H1 (cell line): ENCODE measurements around the gene MLKL. TPM values are rescaled to one million over a fixed set of nuclear protein-coding genes. Genes with fewer than 3 reads are reported as not detected.

Source experiments
- CTCF ChIA-PET: fragments of 300-600 bp; sonication (Branson Sonifier 250); formaldehyde crosslinking; loops from one replicate; lab custom pipeline; 2021; ENCODE audit not compliant: partially characterized antibody; lab: Charles Lee
- POLR2A ChIA-PET: fragments of 300-600 bp; sonication (Branson Sonifier 250); formaldehyde crosslinking; loops from one replicate; lab custom pipeline; 2021; ENCODE audit warnings: inconsistent platforms; ENCODE audit not compliant: partially characterized antibody; lab: Charles Lee
- DNase-seq, 2 experiments: peaks; one replicate each; pipeline versions ENCODE4 v3.0.0 to v3.0.0-alpha.2; 2010 to 2022; ENCODE audit warnings: low spot score in 2 of 2, low read depth in 1 of 2, mixed read lengths in 1 of 2
- FAIRE-seq: peaks from 2 replicates; lab custom pipeline; 2011; peaks lifted over from hg19 to GRCh38; lab: Jason Lieb, UNC
- H2AFZ ChIP-seq: 2 replicates; pipeline ENCODE4 v1.8.1; 2012; ENCODE audit warnings: low read length, inconsistent platforms
- H2AK5ac ChIP-seq: 2 replicates; pipeline ENCODE4 v1.6.1; 2013; ENCODE audit warnings: low read depth, low read length
- H2BK120ac ChIP-seq: replicated peaks from 2 replicates; pipeline ENCODE3; 2013; ENCODE audit warnings: low read depth, low read length, inconsistent platforms
- H2BK12ac ChIP-seq: 2 replicates; pipeline ENCODE4 v1.6.1; 2013; ENCODE audit warnings: low read depth, low read length
- H2BK15ac ChIP-seq: 2 replicates; pipeline ENCODE4 v1.6.1; 2013; ENCODE audit warnings: low read length
- H2BK20ac ChIP-seq: 2 replicates; pipeline ENCODE4 v1.6.1; 2013; ENCODE audit warnings: low read length
- H2BK5ac ChIP-seq: 2 replicates; pipeline ENCODE4 v1.6.1; 2013; ENCODE audit warnings: low read depth, low read length
- H3K14ac ChIP-seq: 2 replicates; pipeline ENCODE4 v1.6.1; 2013; ENCODE audit warnings: inconsistent platforms; ENCODE audit not compliant: insufficient read length
- H3K18ac ChIP-seq: 2 replicates; pipeline ENCODE4 v1.6.1; 2013; ENCODE audit warnings: low read length; ENCODE audit errors: extremely low read depth
- H3K23ac ChIP-seq: 2 replicates; pipeline ENCODE4 v1.6.1; 2013; ENCODE audit warnings: inconsistent platforms; ENCODE audit not compliant: insufficient read length
- H3K23me2 ChIP-seq: 2 replicates; pipeline ENCODE4 v1.6.1; 2013; ENCODE audit warnings: low read depth, low read length
- H3K27ac ChIP-seq: 2 replicates; pipeline ENCODE4 v1.6.1; 2011; ENCODE audit warnings: low read depth, low read length, inconsistent platforms
- H3K27me3 ChIP-seq, 4 experiments: replicated peaks in 1 of 4; 1 replicate in 1 of 4; 2 replicates in 3 of 4; pipeline versions ENCODE4 v1.6.1 to v1.8.1; 2011 to 2013; ENCODE audit warnings: low read length in 3 of 4, mild to moderate bottlenecking in 3 of 4, inconsistent platforms in 2 of 4, mixed read lengths in 2 of 4, moderate library complexity in 1 of 4; ENCODE audit not compliant: control insufficient read depth in 3 of 4, insufficient read depth in 3 of 4; ENCODE audit errors: extremely low read depth in 1 of 4
- H3K36me3 ChIP-seq, 4 experiments: 2 replicates each; pipeline versions ENCODE4 v1.6.1 to v1.8.1; 2011 to 2013; ENCODE audit warnings: mild to moderate bottlenecking in 4 of 4, low read length in 3 of 4, moderate library complexity in 2 of 4, control low read depth in 1 of 4, inconsistent platforms in 1 of 4; ENCODE audit not compliant: insufficient read depth in 4 of 4, control insufficient read depth in 2 of 4
- H3K4ac ChIP-seq: replicated peaks from 2 replicates; pipeline ENCODE3; 2013; ENCODE audit warnings: low read length, low read depth, mixed read lengths, inconsistent platforms; ENCODE audit not compliant: insufficient read length
- H3K4me1 ChIP-seq, 4 experiments: replicated peaks in 1 of 4; 1 replicate in 1 of 4; 2 replicates in 3 of 4; pipeline versions ENCODE4 v1.6.1 to v1.8.1; 2011 to 2013; ENCODE audit warnings: low read length in 3 of 4, inconsistent platforms in 2 of 4, mixed read lengths in 1 of 4; ENCODE audit not compliant: insufficient read depth in 4 of 4, control insufficient read depth in 3 of 4
- H3K4me2 ChIP-seq, 2 experiments: 2 replicates each; pipeline versions ENCODE4 v1.6.1 to v1.8.1; 2011 to 2013; ENCODE audit warnings: low read depth in 2 of 2, low read length in 2 of 2, control low read depth in 1 of 2, inconsistent platforms in 1 of 2, mild to moderate bottlenecking in 1 of 2; ENCODE audit not compliant: insufficient read depth in 1 of 2
- H3K4me3 ChIP-seq, 4 experiments: fragments of 200-600, 300-600 bp in 1 of 4; sonication (generic), shearing (Covaris generic), sonication (Bioruptor Twin) in 1 of 4; 2 replicates each; pipeline versions ENCODE4 v1.5.1 to v1.8.1; 2011 to 2016; ENCODE audit warnings: low read length in 4 of 4, low read depth in 3 of 4, control low read depth in 2 of 4, inconsistent platforms in 2 of 4, mild to moderate bottlenecking in 2 of 4, mixed read lengths in 1 of 4, moderate library complexity in 1 of 4; ENCODE audit not compliant: insufficient read depth in 2 of 4; ENCODE audit errors: extremely low read depth in 1 of 4
- H3K56ac ChIP-seq: replicated peaks from 2 replicates; pipeline ENCODE3; 2013; ENCODE audit warnings: low read depth, mild to moderate bottlenecking, mixed read lengths, low read length, inconsistent platforms; ENCODE audit not compliant: insufficient read length
- H3K79me1 ChIP-seq: 2 replicates; pipeline ENCODE4 v1.6.1; 2013; ENCODE audit warnings: low read depth, low read length, control low read depth
- H3K79me2 ChIP-seq, 2 experiments: 2 replicates each; pipeline versions ENCODE4 v1.6.1 to v1.8.1; 2012 to 2013; ENCODE audit warnings: low read length in 2 of 2, mild to moderate bottlenecking in 2 of 2, inconsistent platforms in 1 of 2; ENCODE audit not compliant: insufficient read depth in 2 of 2, control insufficient read depth in 1 of 2
- H3K9ac ChIP-seq, 4 experiments: replicated peaks in 1 of 4; 1 replicate in 1 of 4; 2 replicates in 3 of 4; pipeline versions ENCODE4 v1.6.1 to v1.8.1; 2011 to 2013; ENCODE audit warnings: low read depth in 3 of 4, low read length in 3 of 4, control low read depth in 2 of 4, mild to moderate bottlenecking in 2 of 4, moderate library complexity in 2 of 4, inconsistent platforms in 1 of 4; ENCODE audit errors: extremely low read depth in 1 of 4
- H3K9me3 ChIP-seq, 2 experiments: 2 replicates each; pipeline versions ENCODE4 v1.6.1 to v1.8.1; 2012 to 2013; ENCODE audit warnings: mild to moderate bottlenecking in 2 of 2, moderate library complexity in 2 of 2, control low read depth in 1 of 2, inconsistent platforms in 1 of 2, low read depth in 1 of 2, low read length in 1 of 2, mixed read lengths in 1 of 2; ENCODE audit not compliant: insufficient read depth in 2 of 2
- H4K20me1 ChIP-seq, 2 experiments: replicated peaks in 1 of 2; 2 replicates each; pipeline versions ENCODE3 to v1.8.1; 2011 to 2013; ENCODE audit warnings: inconsistent platforms in 2 of 2, low read length in 2 of 2, mild to moderate bottlenecking in 1 of 2; ENCODE audit not compliant: insufficient read depth in 2 of 2, control insufficient read depth in 1 of 2
- H4K5ac ChIP-seq: 2 replicates; pipeline ENCODE4 v1.6.1; 2013; ENCODE audit warnings: low read length, low read depth, mixed read lengths, inconsistent platforms; ENCODE audit not compliant: insufficient read length
- H4K8ac ChIP-seq: 2 replicates; pipeline ENCODE4 v1.8.0; 2013; ENCODE audit warnings: mild to moderate bottlenecking, moderate library complexity, low read length, inconsistent platforms; ENCODE audit not compliant: insufficient read depth; ENCODE audit errors: extremely low read depth
- H4K91ac ChIP-seq: replicated peaks from 2 replicates; pipeline ENCODE3; 2013; ENCODE audit warnings: low read length, mixed read lengths, inconsistent platforms; ENCODE audit not compliant: insufficient read length
- CBX8 ChIP-seq: fragments of 300-800, 300-1000 bp; sonication (generic); IDR thresholded peaks from 2 replicates; pipeline ENCODE4 v1.7.1; 2016; ENCODE audit warnings: low read depth, low read length, borderline replicate concordance
- EZH2 ChIP-seq: fragments of 200-600 bp; sonication (generic); IDR thresholded peaks from 2 replicates; pipeline ENCODE4 v1.7.1; 2012; ENCODE audit warnings: low read depth, mild to moderate bottlenecking, moderate library complexity, low read length, inconsistent platforms; ENCODE audit not compliant: severe bottlenecking
- POLR2AphosphoS5 ChIP-seq: IDR thresholded peaks from 2 replicates; pipeline ENCODE4 v1.6.1; 2011; ENCODE audit warnings: low read depth, low read length
- WGBS, 2 experiments: shearing (Covaris generic) in 1 of 2; methylation state at CpG; one replicate each; pipeline versions ENCODE4 v1.1.6 to v1.1.7; 2013 to 2015; ENCODE audit warnings: low lambda C conversion rate in 2 of 2, mixed read lengths in 2 of 2, inconsistent platforms in 1 of 2, low coverage in 1 of 2, missing lambda C conversion rate in 1 of 2; ENCODE audit not compliant: insufficient replicate concordance in 2 of 2, insufficient coverage in 1 of 2, insufficient read length in 1 of 2; ENCODE audit errors: extremely low coverage in 1 of 2, missing lambda C conversion rate in 1 of 2; 5-methylcytosine and 5-hydroxymethylcytosine counted together
- polyA plus RNA-seq, 7 experiments: library from polyadenylated mRNA; depleted of rRNA in 3 of 7; stranded (reverse) in 5 of 7; unstranded in 2 of 7; fragments of >200 nt in 5 of 7; fragments of 200-250 nt in 2 of 7; gene quantifications; 1 replicate in 5 of 7; 2 replicates in 1 of 7; 4 replicates in 1 of 7; pipeline versions ENCODE4 v1.2.1 to v1.2.3, GENCODE V29; 2011 to 2013; ENCODE audit warnings: missing spikeins in 2 of 7, mixed read lengths in 2 of 7
- total RNA-seq: library from RNA; stranded (reverse); fragmentation: NEBNext Ultra II Directional; extraction: Animal tissue kit (Norgen Biotek cat#: 25700); gene quantifications from 2 replicates; pipeline ENCODE4 v1.2.1, GENCODE V29; 2021
- TF ChIP-seq, protein P1 (sequence below): IDR thresholded peaks from 2 replicates; pipeline ENCODE4 v1.6.1; 2011; ENCODE audit warnings: low read depth, mild to moderate bottlenecking, low read length; ENCODE audit not compliant: insufficient read depth

Gene MLKL
- total and polyA plus RNA-seq, 2 of the 8 experiments (the other 6 are each of a cell fraction or from before 2014, with no cell fraction given): 1.6 to 2.1 TPM

DNA sequence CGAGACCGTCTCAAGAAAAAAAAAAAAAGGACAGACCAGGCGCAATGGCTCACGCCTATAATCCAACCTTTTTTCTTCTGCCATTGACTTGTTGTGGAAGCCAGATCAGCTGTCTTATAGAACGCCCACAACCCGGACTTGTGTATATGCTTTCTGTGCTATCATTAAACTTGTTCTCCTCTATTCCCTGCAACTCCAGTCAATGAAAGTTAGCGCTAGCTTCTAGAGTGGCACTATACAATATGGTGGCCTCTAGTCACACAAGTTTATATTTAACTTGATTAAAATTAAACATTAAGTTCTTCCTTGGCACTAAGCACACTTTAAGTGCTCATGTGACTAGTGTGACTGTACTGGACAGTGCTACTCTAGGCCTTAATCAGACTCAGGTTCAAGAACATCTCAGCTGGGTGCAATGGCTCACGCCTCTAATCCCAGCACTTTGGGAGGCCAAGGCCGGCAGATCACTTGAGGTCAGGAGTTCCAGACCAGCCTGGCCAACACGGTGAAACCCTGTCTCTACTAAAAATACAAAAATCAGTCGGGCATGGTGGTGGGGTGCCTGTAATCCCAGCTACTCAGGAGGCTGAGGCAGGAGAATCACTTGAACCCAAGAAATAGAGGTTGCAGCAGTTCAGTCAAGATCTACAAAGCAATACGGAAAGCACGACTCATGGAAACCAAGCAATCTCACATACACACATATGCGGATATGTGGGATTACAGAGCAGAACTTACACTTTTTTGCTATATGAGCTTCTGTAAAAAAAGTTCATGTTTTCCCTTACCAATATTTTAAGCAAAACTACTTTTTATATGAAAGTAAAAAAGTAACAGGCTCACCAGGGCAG lies 74.9 kb downstream of the MLKL start:
- Histone ChIP-seq H3K27me3 (no peaks in the 10 kb centered on the region), H3K23me2 (no peaks in the 10 kb centered on the region), H3K23ac (no peak overlapping the region), H4K5ac (no peak overlapping the region), H3K14ac (no peak overlapping the region), H3K79me2 (no peaks in the 10 kb centered on the region), H3K4ac (no peak overlapping the region), H3K36me3 (peaks cover 52 to 89% (median 78%) of the 10 kb centered on the region in 4 experiments), H3K27ac (no peak overlapping the region), H4K8ac (no peak overlapping the region), H2BK20ac (no peak overlapping the region), H3K18ac (no peak overlapping the region), H2AK5ac (no peak overlapping the region), H2BK12ac (no peak overlapping the region), H3K79me1 (no peaks in the 10 kb centered on the region), H3K9me3 (no peaks in the 10 kb centered on the region), H2BK120ac (no peak overlapping the region), H3K4me2 (no peak overlapping the region), H3K4me1 (peaks cover 0 to 5% (median 4%) of the 10 kb centered on the region in 4 experiments; a peak in 3 of 7 replicates), H3K4me3 (no peak overlapping the region), H4K91ac (no peak overlapping the region), H2BK5ac (no peak overlapping the region), H2AFZ (no peak overlapping the region), H4K20me1 (peaks cover 1 to 10% of the 10 kb centered on the region in 2 experiments), H3K56ac (no peak overlapping the region), H2BK15ac (no peak overlapping the region), H3K9ac (no peak overlapping the region)
- POLR2A ChIA-PET: interaction anchor here (0.7 to 2.0 kb wide), 5 partner anchors 14 to 27 kb away, joined by 3 to 7 read pairs (median 4); partner anchors contain the start of gene GLG1
- 94% methylated on average over 12 of the region's 14 CpGs; no CpG with 5 or more reads in 1 of the 2 experiments for WGBS, 2 experiments
- CTCF ChIA-PET: interaction anchor here (0.8 to 2.8 kb wide), 4 partner anchors 30 to 165 kb away, joined by 3 to 12 read pairs (median 5); no protein-coding TSS in a partner anchor
- FAIRE-seq: no peak
- DNase-seq: no peak
- TF ChIP-seq CBX8: no peak
- TF ChIP-seq, protein P1, sequence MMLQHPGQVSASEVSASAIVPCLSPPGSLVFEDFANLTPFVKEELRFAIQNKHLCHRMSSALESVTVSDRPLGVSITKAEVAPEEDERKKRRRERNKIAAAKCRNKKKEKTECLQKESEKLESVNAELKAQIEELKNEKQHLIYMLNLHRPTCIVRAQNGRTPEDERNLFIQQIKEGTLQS: no peak
- no peak for TF ChIP-seq EZH2
- TF ChIP-seq POLR2AphosphoS5: no peak
